Parathyroid adenoma (tissue), 2 donors: Measurements from ENCODE around the gene ATP1A4.

Experiments
- H2AFZ ChIP-seq: fragments of 300-600 bp; sonication (generic); one replicate; pipeline ENCODE4 v1.7.0; 2017; ENCODE audit warnings: antibody characterized with exemption, mild to moderate bottlenecking
- H3K27ac ChIP-seq: fragments of 300-600 bp; sonication (generic); one replicate; pipeline ENCODE4 v1.7.0; 2017
- H3K27me3 ChIP-seq: fragments of 300-600 bp; sonication (generic); one replicate; pipeline ENCODE4 v1.7.0; 2017; ENCODE audit warnings: low read length; ENCODE audit not compliant: control insufficient read depth, insufficient read depth
- H3K36me3 ChIP-seq: fragments of 300-600 bp; sonication (generic); one replicate; pipeline ENCODE4 v1.7.0; 2017; ENCODE audit warnings: low read length; ENCODE audit not compliant: control insufficient read depth, insufficient read depth
- H3K4me1 ChIP-seq: fragments of 300-600 bp; sonication (generic); one replicate; pipeline ENCODE4 v1.7.0; 2017; ENCODE audit warnings: control low read depth
- H3K4me2 ChIP-seq: fragments of 300-600 bp; sonication (generic); one replicate; pipeline ENCODE4 v1.7.0; 2017; ENCODE audit warnings: low read length
- H3K4me3 ChIP-seq: fragments of 300-600 bp; sonication (generic); one replicate; pipeline ENCODE4 v1.7.0; 2017; ENCODE audit warnings: low read depth, low read length
- H3K79me2 ChIP-seq: fragments of 300-600 bp; sonication (generic); one replicate; pipeline ENCODE4 v1.7.0; 2017; ENCODE audit warnings: control low read depth
- H3K9ac ChIP-seq: fragments of 300-600 bp; sonication (generic); one replicate; pipeline ENCODE4 v1.7.0; 2017; ENCODE audit warnings: mild to moderate bottlenecking
- H3K9me3 ChIP-seq: fragments of 300-600 bp; sonication (generic); one replicate; pipeline ENCODE4 v1.7.0; 2017; ENCODE audit warnings: low read length; ENCODE audit not compliant: control insufficient read depth
- CTCF ChIP-seq: fragments of 300-600 bp; sonication (generic); IDR thresholded peaks from one replicate; pipeline ENCODE4 v1.7.0; 2017; ENCODE audit warnings: antibody characterized with exemption, mild to moderate bottlenecking
- donor health status: primary hyperparathyroidism.

Gene ATP1A4

DNA sequence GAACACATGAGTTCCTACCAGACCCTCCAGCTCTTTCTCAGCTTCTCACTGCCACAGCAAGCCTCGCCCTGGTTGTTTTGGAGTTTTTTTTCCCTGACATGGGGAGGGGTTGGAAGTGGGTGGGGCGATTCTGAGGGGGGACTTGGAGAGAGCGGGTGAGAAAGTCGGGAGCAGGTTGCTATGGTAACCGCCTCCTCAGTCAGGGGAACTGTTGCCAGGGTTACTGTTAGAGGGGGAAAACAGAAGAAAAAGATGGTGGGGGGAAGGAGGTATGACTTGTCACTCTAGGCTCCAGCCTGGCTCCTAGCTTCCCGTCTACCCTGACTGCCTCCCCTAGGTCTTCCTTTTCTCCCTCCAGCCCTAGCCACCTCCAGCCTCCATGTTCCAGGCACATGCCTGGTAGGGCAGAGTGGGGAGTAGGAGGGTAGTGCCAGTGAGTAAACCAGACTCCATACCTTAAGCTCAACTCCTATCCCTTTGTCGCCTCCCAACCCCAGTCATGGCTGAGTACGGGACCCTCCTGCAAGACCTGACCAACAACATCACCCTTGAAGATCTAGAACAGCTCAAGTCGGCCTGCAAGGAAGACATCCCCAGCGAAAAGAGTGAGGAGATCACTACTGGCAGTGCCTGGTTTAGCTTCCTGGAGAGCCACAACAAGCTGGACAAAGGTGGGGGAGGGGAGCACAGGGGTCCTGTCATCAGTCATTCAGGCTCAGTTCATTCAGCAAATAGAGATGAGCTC, 59.8 kb downstream of the ATP1A4 start:
- H3K4me2 ChIP-seq: no peak overlapping the region
- H3K9me3 ChIP-seq: no peaks in the 10 kb centered on the region
- peaks cover 2% of the 10 kb centered on the region for H3K79me2 ChIP-seq
- H2AFZ ChIP-seq: no peak overlapping the region
- no peaks in the 10 kb centered on the region for H3K36me3 ChIP-seq
- TF ChIP-seq CTCF: no peak
- no peaks in the 10 kb centered on the region for H3K27me3 ChIP-seq
- no peak overlapping the region for H3K9ac ChIP-seq
- no peak overlapping the region for H3K27ac ChIP-seq
- H3K4me3 ChIP-seq: no peak overlapping the region
- H3K4me1 ChIP-seq: no peaks in the 10 kb centered on the region

DNA sequence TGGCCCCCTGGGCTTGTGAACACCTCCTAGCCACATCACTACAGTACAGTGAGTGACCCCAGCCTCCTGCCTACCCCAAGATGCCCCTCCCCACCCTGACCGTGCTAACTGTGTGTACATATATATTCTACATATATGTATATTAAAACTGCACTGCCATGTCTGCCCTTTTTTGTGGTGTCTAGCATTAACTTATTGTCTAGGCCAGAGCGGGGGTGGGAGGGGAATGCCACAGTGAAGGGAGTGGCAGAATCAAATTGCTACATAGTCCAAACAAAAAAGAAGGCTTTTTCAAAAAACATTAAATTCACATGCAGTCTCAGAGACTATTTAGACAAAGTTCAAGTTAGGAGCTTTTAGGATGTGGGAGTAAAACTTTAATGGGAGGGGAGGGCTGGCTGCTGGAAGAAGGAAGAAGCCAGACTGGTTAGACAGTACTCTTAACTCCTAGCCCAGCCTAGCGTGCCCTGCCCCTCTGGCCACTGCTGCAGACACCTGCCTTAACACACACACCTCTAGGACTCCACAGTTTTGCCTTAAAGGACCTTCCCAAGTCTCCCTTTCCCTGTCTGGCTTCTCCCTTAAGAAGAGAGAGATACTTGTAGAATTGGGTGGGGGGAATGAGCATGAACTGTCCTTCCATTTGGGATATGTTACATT, 63.2 kb downstream of the ATP1A4 start:
- Histone ChIP-seq H3K9me3 (no peaks in the 10 kb centered on the region), H3K36me3 (no peaks in the 10 kb centered on the region), H3K4me2 (no peak overlapping the region), H3K27ac (no peak overlapping the region), H2AFZ (no peak overlapping the region), H3K27me3 (no peaks in the 10 kb centered on the region), H3K4me1 (peaks cover 7% of the 10 kb centered on the region), H3K79me2 (peaks cover 2% of the 10 kb centered on the region), H3K9ac (no peak overlapping the region), H3K4me3 (no peak overlapping the region)
- TF ChIP-seq CTCF: no peak

DNA sequence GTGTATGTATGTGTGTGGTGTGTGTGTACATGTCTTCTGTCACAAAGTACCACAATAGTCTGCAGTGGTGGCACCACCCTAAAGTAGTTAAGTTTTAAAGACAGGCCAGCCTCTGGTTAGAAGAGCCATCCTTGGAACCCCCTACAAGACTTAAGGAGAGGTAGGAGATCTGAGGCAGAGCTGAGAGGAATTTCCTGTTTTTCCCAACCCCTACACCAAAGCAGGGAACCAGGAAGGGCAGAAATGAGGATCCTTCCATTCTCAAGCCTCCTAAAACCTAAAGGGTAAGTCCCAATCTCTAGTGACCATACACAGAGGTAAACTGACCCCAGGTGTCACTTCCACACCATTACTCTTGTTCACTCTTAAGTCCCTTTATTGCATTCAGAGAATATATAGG, 64.9 kb downstream of the ATP1A4 start:
- no peak overlapping the region for H3K27ac ChIP-seq
- no peaks in the 10 kb centered on the region for H3K79me2 ChIP-seq
- no peak overlapping the region for H3K4me3 ChIP-seq
- H3K9ac ChIP-seq: no peak overlapping the region
- TF ChIP-seq CTCF: no peak
- no peak overlapping the region for H2AFZ ChIP-seq
- no peaks in the 10 kb centered on the region for H3K27me3 ChIP-seq
- H3K4me1 ChIP-seq: peaks cover 7% of the 10 kb centered on the region
- no peaks in the 10 kb centered on the region for H3K36me3 ChIP-seq
- H3K9me3 ChIP-seq: no peaks in the 10 kb centered on the region
- H3K4me2 ChIP-seq: no peak overlapping the region

DNA sequence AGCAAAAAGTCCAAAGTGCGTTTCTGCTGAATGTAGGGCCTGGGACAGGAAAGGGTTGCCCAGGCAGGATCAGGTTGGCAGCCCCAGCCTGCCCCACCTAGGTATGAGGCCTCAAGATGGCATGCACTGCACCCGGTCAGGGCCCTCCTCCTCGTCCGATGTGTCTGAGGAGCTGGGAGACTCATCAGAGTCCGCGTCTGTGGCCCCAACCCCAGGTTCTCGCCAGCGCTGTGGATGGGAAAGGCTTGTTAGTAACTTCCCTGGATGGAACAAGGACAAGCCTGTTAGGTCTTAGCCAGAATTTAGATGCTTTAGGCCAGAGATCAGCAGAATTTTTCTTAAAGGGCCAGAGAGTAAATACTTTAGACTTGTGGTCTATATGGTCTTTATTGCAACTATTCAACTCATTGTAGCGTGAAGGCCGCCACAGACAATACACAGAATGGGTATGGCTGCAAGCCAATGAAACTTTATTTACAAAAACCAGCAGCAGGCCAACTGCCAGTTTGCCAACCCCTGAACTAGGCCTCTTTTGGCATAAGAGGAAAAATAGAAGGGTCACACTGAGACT, 66.2 kb downstream of the ATP1A4 start:
- Histone ChIP-seq H3K4me3 (no peak overlapping the region), H3K36me3 (no peaks in the 10 kb centered on the region), H3K79me2 (no peaks in the 10 kb centered on the region), H3K4me1 (peaks cover 7% of the 10 kb centered on the region), H3K27me3 (no peaks in the 10 kb centered on the region), H2AFZ (no peak overlapping the region), H3K4me2 (no peak overlapping the region), H3K9me3 (no peaks in the 10 kb centered on the region), H3K27ac (no peak overlapping the region), H3K9ac (no peak overlapping the region)
- no peak for TF ChIP-seq CTCF
